ENCODE measurements around the gene CALR3. TPM values are rescaled to one million over a fixed set of nuclear protein-coding genes. Genes with fewer than 3 reads are reported as not detected.
"Not testable (repeated sequence)": the region's sequence is repeated elsewhere in the genome, so short reads cannot be mapped to it uniquely, and the experiment has no call there.

CALR3 gene
- total RNA-seq (2014; rRNA removed; shearing (Covaris generic); ENCODE audit: low replicate concordance), result not detected in 2 replicates

DNA sequence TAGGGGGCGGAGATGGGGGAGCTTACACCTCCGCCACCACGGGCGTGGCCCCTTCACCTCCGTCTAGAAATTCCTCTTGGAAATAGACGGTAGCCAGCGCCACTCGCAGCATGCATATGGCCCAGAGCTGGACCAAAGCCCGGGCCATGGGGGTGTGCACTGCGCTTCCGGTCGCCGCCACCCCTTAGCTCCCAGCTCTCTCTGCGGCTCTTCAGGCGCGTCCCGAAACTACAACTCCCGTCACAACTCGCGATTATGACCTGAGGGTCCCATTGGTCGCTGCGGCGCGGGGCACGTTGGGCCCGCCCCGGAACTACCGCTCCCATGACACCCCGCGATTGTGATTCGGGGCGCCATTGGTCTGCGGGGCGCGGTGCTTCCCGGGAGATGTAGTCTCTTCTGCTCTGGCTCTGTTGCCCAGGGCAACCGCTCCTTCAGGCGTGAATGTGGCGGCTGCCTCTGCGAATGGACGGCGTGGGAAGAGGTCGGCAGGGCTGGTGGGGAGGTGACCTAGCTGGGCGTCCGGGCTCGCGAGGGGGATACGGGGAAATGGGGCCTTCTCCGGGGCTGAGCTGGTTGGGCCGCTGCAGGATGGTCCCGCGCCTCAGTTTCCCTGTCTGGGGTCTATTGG lies at the start of gene CALR3, which contains the start of gene C19orf44:
TSS of gene CALR3 (minus strand) at position 186 of the 631 bp plus-strand sequence. CDS start at position 148, 38 bp downstream.
TSS of gene C19orf44 (plus strand) at position 413 of the 631 bp plus-strand sequence. CDS start 4,399 bp downstream, outside the sequence.
- in situ Hi-C loops (cut with HindIII; ENCODE audit: low pct_unique_long_range_greater_than_20kb, low sequenced_read_pairs), result no loop called here
- DNase-seq (ENCODE audit: low read depth), result peak; percentile 99

DNA sequence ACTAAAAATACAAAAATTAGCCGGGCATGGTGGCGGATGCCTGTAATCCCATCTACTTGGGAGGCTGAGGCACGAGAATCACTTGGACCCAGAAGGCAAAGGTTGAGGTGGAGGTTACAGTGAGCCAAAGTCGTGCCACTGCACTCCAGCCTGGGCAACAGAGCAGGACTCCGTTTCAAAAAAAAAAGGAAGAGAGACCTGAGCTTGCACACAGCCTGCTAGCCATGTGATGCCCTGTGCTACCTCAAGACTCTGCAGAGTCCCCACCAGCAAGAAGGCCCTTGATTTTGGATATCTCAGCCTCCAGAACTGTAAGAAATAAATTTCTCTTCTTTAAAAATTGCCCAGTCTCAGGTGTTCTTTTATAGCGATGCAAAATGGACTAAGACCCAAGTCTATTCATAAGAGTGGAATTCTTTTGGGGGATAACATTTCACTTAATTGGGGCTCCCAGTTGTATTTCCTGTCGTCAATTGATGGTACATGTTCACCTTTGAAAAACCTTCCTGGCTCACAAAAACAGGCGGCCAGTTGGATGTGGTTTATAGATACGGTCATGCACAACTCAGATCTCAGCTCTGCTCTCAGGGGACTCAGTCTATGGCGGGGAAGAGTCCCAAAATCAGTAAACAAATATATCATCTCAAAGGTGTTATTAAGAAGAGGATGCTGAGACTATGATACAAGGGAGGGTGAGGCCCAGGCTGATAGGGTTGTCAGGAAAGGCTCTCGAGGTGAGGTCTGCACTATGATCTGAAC lies 48.7 kb upstream of the CALR3 start:
- DNase-seq (ENCODE audit: low read depth), result no peak
- in situ Hi-C loops (cut with HindIII; ENCODE audit: low pct_unique_long_range_greater_than_20kb, low sequenced_read_pairs), result no loop called here

GRCh38 chr19:16543734-16544133 lies 47.8 kb upstream of the CALR3 start:
- in situ Hi-C loops (cut with HindIII; ENCODE audit: low pct_unique_long_range_greater_than_20kb, low sequenced_read_pairs); DNase-seq (ENCODE audit: low read depth): not testable (repeated sequence)

DNA sequence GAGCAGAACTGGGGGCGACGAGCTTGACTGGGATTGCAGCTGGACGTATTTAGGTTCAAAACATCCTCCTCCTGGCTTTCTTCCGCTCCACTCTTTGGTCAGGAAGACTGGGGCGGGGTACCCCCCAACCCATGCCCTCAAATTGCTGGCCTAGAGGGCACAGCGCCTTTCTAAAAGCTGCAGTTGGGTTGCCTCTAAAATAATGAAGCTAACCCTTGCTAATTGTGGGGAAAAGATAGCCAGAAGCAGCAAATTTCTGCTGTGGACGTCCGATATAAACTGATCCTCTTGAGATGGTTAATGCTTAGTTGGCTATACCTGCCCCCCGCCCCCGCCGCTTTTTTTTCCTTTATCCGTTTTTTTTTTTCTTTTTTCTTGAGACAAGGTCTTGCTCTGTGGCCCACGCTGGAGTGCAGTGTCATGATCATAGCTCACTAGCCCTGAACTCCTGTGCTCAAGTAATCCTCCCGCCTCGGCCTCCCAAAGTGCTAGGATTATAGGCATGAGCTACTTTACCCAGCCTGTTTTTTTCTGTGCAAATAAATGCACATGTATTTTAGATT lies 47.0 kb upstream of the CALR3 start:
- DNase-seq (ENCODE audit: low read depth), result peak; percentile 25
- in situ Hi-C loops (cut with HindIII; ENCODE audit: low pct_unique_long_range_greater_than_20kb, low sequenced_read_pairs), result no loop called here

DNA sequence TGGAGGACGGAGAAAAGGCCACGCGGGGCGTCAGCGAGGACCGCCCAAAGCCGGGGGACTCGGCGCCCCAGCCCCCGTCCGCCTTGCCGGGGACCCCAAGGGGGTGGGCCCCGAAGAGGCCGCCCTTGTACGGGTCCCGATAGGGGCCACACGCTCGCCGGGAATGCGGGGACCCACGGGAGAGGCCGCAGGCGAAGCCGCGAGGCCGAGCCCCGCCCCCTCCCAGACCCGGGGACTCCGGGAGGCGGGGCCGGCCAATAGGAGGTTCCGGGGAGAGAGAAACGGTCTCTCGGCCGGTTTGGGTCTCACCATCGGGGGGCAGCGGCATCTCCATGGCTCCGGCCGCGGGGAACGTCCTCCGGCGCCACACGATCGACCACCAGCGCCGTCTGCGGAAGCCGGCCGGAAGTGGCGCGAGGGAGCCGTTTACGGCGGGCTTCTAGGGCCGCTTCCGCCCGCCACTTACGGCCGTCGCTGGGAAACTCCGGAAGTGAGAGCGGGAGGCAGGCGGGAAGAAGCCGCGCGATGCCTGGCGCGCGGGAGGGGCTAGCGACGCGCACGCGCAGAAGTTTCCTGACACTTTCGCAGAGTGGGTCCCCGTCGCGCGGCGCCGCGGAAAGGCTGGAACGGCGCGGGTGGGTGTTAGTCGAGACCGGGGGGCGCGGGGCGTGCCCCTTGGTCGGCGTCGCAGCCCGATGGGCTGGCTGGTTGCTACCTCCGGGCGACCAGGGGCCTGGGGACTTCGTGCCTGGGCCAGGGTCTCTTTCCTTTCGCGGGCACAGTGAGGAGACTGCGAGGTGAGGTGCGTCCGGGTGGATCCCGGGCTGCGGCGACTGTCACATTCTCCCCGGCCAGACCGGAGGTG lies 46.3 kb upstream of the CALR3 start, which contains the start of gene CHERP:
TSS of gene CHERP (minus strand) at position 393 of the 865 bp plus-strand sequence. CDS start at position 334, 59 bp downstream.
- DNase-seq (ENCODE audit: low read depth), result peak; percentile 90
- in situ Hi-C loops (cut with HindIII; ENCODE audit: low pct_unique_long_range_greater_than_20kb, low sequenced_read_pairs), result no loop called here

GRCh38 chr19:16541526-16542044 lies 45.6 kb upstream of the CALR3 start:
- in situ Hi-C loops (cut with HindIII; ENCODE audit: low pct_unique_long_range_greater_than_20kb, low sequenced_read_pairs), result no loop called here
- no peak for DNase-seq (ENCODE audit: low read depth)

GRCh38 chr19:16540948-16541347 lies 45.0 kb upstream of the CALR3 start:
- no peak for DNase-seq (ENCODE audit: low read depth)
- in situ Hi-C loops (cut with HindIII; ENCODE audit: low pct_unique_long_range_greater_than_20kb, low sequenced_read_pairs), result no loop called here

GRCh38 chr19:16537111-16537510 lies 41.1 kb upstream of the CALR3 start:
- in situ Hi-C loops (cut with HindIII; ENCODE audit: low pct_unique_long_range_greater_than_20kb, low sequenced_read_pairs), result no loop called here

DNA sequence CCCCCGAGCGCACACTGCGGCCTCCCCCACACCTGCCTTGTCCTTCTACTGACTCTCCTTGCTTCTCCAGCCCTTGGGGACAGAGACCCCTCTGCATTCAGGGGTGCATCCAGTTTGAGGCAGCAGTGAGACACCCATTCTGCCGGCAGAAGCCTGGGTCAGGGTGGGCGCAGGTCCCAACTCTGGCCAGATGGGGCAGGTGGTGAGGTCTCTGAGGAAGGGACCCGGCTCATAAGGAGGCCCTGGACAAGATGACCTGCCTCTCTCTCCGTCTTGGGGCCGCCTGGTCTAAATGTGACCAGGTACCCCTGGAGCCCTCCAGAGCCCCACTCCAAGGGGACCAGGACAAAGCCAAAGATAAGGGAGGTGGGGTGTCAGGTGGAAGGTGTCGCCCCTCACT lies 40.2 kb upstream of the CALR3 start:
- in situ Hi-C loops (cut with HindIII; ENCODE audit: low pct_unique_long_range_greater_than_20kb, low sequenced_read_pairs), result no loop called here
- no peak for DNase-seq (ENCODE audit: low read depth)

More at GRCh38 chr19:16537111-16537510, 41.1 kb upstream of the CALR3 start:
- no peak for DNase-seq (ENCODE audit: low read depth)

GRCh38 chr19:16535381-16535780 lies 39.4 kb upstream of the CALR3 start:
- DNase-seq (ENCODE audit: low read depth), result no peak
- in situ Hi-C loops (cut with HindIII; ENCODE audit: low pct_unique_long_range_greater_than_20kb, low sequenced_read_pairs), result no loop called here

GRCh38 chr19:16532440-16533234 lies 36.7 kb upstream of the CALR3 start:
- in situ Hi-C loops (cut with HindIII; ENCODE audit: low pct_unique_long_range_greater_than_20kb, low sequenced_read_pairs), result no loop called here
- DNase-seq (ENCODE audit: low read depth), result no peak

DNA sequence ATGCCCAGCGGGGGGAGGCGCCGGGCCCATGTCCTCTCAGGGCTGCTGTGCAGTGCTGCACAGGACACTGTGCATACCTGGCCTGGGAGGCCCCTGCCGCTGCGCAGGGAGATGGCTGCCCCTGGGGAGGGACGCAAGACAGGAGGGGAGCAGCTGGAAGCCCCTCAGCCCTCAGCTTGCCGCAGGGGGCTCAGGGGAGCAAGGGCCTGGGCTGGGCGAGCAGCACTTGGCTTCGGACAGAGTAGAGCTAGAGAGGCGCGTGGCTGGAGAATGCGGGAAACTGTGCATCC lies 35.4 kb upstream of the CALR3 start:
- no peak for DNase-seq (ENCODE audit: low read depth)
- in situ Hi-C loops (cut with HindIII; ENCODE audit: low pct_unique_long_range_greater_than_20kb, low sequenced_read_pairs), result no loop called here

GRCh38 chr19:16530540-16531379 lies 34.8 kb upstream of the CALR3 start:
- no peak for DNase-seq (ENCODE audit: low read depth)
- in situ Hi-C loops (cut with HindIII; ENCODE audit: low pct_unique_long_range_greater_than_20kb, low sequenced_read_pairs), result no loop called here

- in situ Hi-C loops (cut with HindIII; ENCODE audit: low pct_unique_long_range_greater_than_20kb, low sequenced_read_pairs), result no loop called here
- DNase-seq (ENCODE audit: low read depth), result no peak
Measured at GRCh38 chr19:16529466-16530144, 33.6 kb upstream of the CALR3 start.

DNA sequence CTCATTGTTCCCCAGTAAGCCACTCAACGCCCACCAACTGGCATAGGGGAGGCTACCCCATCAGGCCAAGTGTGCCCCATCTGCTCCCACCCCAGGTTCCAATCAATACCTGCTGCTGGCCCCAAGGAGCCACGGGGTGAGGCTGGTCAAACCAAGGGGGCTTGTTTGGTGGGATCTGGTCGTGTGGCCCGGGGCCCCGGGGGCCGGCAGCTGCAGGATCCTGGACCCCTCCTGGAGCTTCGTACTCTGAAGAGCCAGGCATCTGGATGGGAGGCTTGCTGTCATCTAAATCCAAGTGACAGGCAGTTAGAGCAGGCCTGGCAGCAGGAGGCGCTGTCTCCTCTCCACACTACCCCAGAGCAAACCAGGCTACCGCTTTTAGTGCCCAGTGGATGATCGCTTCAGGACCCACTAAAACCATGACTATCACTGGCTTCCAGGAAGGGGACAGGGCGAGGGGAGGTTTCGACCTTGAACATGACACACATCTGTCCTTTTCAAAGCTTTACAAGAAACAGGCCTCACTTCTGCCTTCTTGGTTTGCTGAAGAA lies 32.1 kb upstream of the CALR3 start:
- in situ Hi-C loops (cut with HindIII; ENCODE audit: low pct_unique_long_range_greater_than_20kb, low sequenced_read_pairs), result no loop called here
- no peak for DNase-seq (ENCODE audit: low read depth)
